Mesenchymal stem cell (in vitro differentiated cells and primary cell): Measurements from ENCODE around the gene OGA.
A peak's percentile ranks its signal among the peaks of the same experiment; 100 is the strongest.

Experiments used
- DNase-seq: peaks from one replicate; pipeline ENCODE4 v3.0.0-alpha.2; 2013
- H2AFZ ChIP-seq: one replicate; pipeline ENCODE4 v1.6.1; 2013; ENCODE audit warnings: low read depth, mild to moderate bottlenecking, control low read depth, inconsistent platforms, low read length, moderate library complexity
- H2AK5ac ChIP-seq: 2 replicates; pipeline ENCODE4 v1.6.1; 2013; ENCODE audit warnings: low read length, moderate library complexity, mild to moderate bottlenecking, inconsistent platforms; ENCODE audit not compliant: severe bottlenecking
- H2BK120ac ChIP-seq: one replicate; pipeline ENCODE4 v1.6.1; 2013; ENCODE audit warnings: low read depth, mild to moderate bottlenecking, inconsistent platforms, low read length, moderate library complexity
- H2BK12ac ChIP-seq, 2 experiments: one replicate each; pipeline ENCODE4 v1.6.1; 2013; ENCODE audit warnings: inconsistent platforms in 2 of 2, low read length in 2 of 2, mild to moderate bottlenecking in 2 of 2, moderate library complexity in 2 of 2, control low read depth in 1 of 2
- H2BK15ac ChIP-seq: one replicate; pipeline ENCODE4 v1.6.1; 2013; ENCODE audit warnings: mild to moderate bottlenecking, low read depth, inconsistent platforms; ENCODE audit not compliant: poor library complexity, severe bottlenecking
- H2BK5ac ChIP-seq: 2 replicates; pipeline ENCODE4 v1.6.1; 2013; ENCODE audit warnings: low read depth, mild to moderate bottlenecking, low read length, control low read depth, inconsistent platforms; ENCODE audit not compliant: poor library complexity, severe bottlenecking
- H3K14ac ChIP-seq, 2 experiments: one replicate each; pipeline ENCODE4 v1.6.1; 2013; ENCODE audit warnings: inconsistent platforms in 2 of 2, low read length in 2 of 2, control low read depth in 1 of 2, mild to moderate bottlenecking in 1 of 2, moderate library complexity in 1 of 2
- H3K18ac ChIP-seq, 2 experiments: one replicate each; pipeline ENCODE4 v1.6.1; 2013; ENCODE audit warnings: inconsistent platforms in 2 of 2, low read length in 2 of 2, control low read depth in 1 of 2, low read depth in 1 of 2, mild to moderate bottlenecking in 1 of 2
- H3K23ac ChIP-seq, 2 experiments: one replicate each; pipeline ENCODE4 v1.6.1; 2013; ENCODE audit warnings: inconsistent platforms in 2 of 2, low read length in 2 of 2, mild to moderate bottlenecking in 2 of 2, moderate library complexity in 2 of 2, control low read depth in 1 of 2
- H3K27ac ChIP-seq: 2 replicates; pipeline ENCODE4 v1.5.1; 2013; ENCODE audit warnings: mild to moderate bottlenecking, moderate library complexity, low read length, control low read depth, inconsistent platforms; ENCODE audit not compliant: poor library complexity, severe bottlenecking
- H3K27me3 ChIP-seq, 2 experiments: 2 replicates each; pipeline versions ENCODE4 v1.6.1 to v1.7.0; 2013; ENCODE audit warnings: low read length in 2 of 2, mild to moderate bottlenecking in 2 of 2, moderate library complexity in 2 of 2, control low read depth in 1 of 2, inconsistent platforms in 1 of 2; ENCODE audit not compliant: control insufficient read depth in 1 of 2, insufficient read depth in 1 of 2
- H3K36me3 ChIP-seq, 2 experiments: 2 replicates each; pipeline versions ENCODE4 v1.6.1 to v1.7.0; 2013; ENCODE audit warnings: low read length in 2 of 2, control low read depth in 1 of 2, inconsistent platforms in 1 of 2, low read depth in 1 of 2, mild to moderate bottlenecking in 1 of 2; ENCODE audit not compliant: insufficient read depth in 2 of 2, control insufficient read depth in 1 of 2
- H3K4ac ChIP-seq, 2 experiments: one replicate each; pipeline ENCODE4 v1.6.1; 2013; ENCODE audit warnings: inconsistent platforms in 2 of 2, low read length in 2 of 2, mild to moderate bottlenecking in 2 of 2, moderate library complexity in 2 of 2, control low read depth in 1 of 2, low read depth in 1 of 2
- H3K4me1 ChIP-seq: 2 replicates; pipeline ENCODE4 v1.6.1; 2013; ENCODE audit warnings: low read depth, low read length, control low read depth; ENCODE audit not compliant: control insufficient read depth, insufficient read depth
- H3K4me2 ChIP-seq: 2 replicates; pipeline ENCODE4 v1.6.1; 2013; ENCODE audit warnings: low read length, mild to moderate bottlenecking, inconsistent platforms; ENCODE audit not compliant: poor library complexity, severe bottlenecking
- H3K4me3 ChIP-seq, 2 experiments: 2 replicates each; pipeline versions ENCODE4 v1.5.1 to v1.7.0; 2013; ENCODE audit warnings: low read length in 2 of 2, mild to moderate bottlenecking in 2 of 2, control low read depth in 1 of 2, low read depth in 1 of 2; ENCODE audit not compliant: insufficient read depth in 1 of 2
- H3K79me1 ChIP-seq: replicated peaks from 2 replicates; pipeline ENCODE4 v1.6.1; 2013; ENCODE audit warnings: mild to moderate bottlenecking, control low read depth, low read length, inconsistent platforms; ENCODE audit not compliant: poor library complexity, severe bottlenecking
- H3K9ac ChIP-seq: 2 replicates; pipeline ENCODE4 v1.7.0; 2013; ENCODE audit warnings: mild to moderate bottlenecking, low read length, moderate library complexity
- H3K9me3 ChIP-seq: 2 replicates; pipeline ENCODE4 v1.7.0; 2013; ENCODE audit warnings: mild to moderate bottlenecking, low read length; ENCODE audit not compliant: control insufficient read depth
- H4K8ac ChIP-seq: one replicate; pipeline ENCODE4 v1.6.1; 2013; ENCODE audit warnings: inconsistent platforms, mild to moderate bottlenecking, low read length, moderate library complexity
- H4K91ac ChIP-seq: one replicate; pipeline ENCODE4 v1.6.1; 2013; ENCODE audit warnings: mild to moderate bottlenecking, low read length, inconsistent platforms
- WGBS: methylation state at CpG from one replicate; pipeline ENCODE4 v1.1.7; 2013; ENCODE audit warnings: mixed read lengths; 5-methylcytosine and 5-hydroxymethylcytosine counted together

OGA gene

DNA sequence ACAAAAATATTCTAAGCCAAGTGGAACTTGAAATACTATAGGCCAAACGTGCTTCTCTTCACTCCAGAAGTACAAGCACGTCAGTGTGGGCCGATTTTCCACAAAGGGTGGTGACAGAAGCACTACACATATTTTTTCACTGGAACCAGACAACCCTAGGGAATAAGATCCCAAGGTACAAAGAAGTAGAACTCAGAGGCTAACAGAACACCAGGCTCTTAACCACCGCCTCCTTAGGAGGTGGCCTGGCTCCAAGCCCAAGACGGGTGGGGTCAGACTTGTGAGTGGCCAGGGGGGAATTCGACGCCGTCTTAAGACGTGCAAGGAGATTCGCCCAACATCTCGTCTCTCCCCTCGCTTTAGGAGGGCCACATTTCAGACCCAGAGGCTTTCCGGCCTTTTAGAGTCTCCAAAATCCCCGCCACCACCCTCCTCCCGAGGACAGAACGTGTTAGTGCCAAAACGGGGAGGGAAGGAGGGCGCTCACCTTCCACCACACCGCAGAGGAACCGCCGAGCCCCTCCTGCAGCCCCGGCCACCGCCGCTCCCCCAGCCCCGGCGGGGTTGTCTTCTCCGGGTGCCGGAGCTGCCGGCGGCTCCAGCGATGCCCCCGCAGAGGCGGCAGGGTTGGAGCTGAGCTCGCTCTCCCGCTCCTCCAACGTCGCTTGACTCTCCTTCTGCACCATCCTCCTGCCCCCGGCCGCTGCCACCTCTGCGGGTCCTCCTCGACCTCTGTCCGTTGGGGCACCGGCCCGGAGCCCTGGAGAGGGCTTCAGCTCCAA, 716 bp downstream of the OGA start:
- Histone ChIP-seq H2BK15ac (peak overlapping the region; percentile 62), H3K36me3 (peaks cover 2 to 8% of the 10 kb centered on the region in 2 experiments), H3K4ac (peak overlapping the region; percentile 96 to 99), H2AFZ (no peak overlapping the region), H2AK5ac (peak overlapping the region; percentile 31), H3K9me3 (no peaks in the 10 kb centered on the region), H3K4me3 (peak overlapping the region; percentile 93 to 96), H4K91ac (peak overlapping the region; percentile 89), H3K18ac (peak overlapping the region; percentile 94 to 95), H3K9ac (peak overlapping the region; percentile 100), H4K8ac (peak overlapping the region; percentile 45), H2BK12ac (no peak overlapping the region), H3K4me2 (peak overlapping the region; percentile 84), H2BK5ac (peak overlapping the region; percentile 57), H3K27me3 (no peaks in the 10 kb centered on the region), H2BK120ac (peak overlapping the region; percentile 97), H3K14ac (peak overlapping the region; percentile 63 to 78), H3K27ac (peak overlapping the region; percentile 95), H3K4me1 (peaks cover 11% of the 10 kb centered on the region), H3K23ac (peak overlapping the region; percentile 1 to 46), H3K79me1 (peaks cover 9% of the 10 kb centered on the region)
- under 1% methylated on average over 43 of the region's 44 CpGs for WGBS
- DNase-seq: peak; percentile 91

DNA sequence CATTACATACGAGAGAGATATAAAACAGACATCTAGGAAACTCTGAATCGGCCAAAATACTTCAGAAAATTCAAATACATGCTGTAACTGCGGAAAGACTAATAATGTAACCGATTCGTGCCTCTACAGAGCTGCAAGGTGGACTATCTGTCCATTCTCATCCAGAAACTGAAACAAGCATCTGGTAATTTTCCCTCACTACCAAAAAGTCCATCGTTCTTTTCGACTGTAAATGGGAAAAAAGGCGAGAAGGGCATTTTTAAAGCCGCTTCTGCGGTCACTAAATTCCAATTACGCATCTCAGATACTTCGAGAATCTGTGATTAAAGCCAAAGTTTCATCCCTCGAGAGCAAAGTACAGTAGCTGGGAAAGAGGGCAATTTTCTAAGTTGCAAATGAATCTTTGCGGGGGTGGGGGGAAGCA, 1.3 kb downstream of the OGA start:
- Histone ChIP-seq H3K23ac (no peak overlapping the region), H2BK5ac (no peak overlapping the region), H3K9ac (peak overlapping the region; percentile 100), H3K27ac (peak overlapping the region; percentile 56), H3K36me3 (peaks cover 6 to 14% of the 10 kb centered on the region in 2 experiments), H3K9me3 (no peaks in the 10 kb centered on the region), H2BK12ac (no peak overlapping the region), H2AFZ (no peak overlapping the region), H2AK5ac (no peak overlapping the region), H3K14ac (peak overlapping the region in 1 of 2 experiments; percentile 63), H3K27me3 (no peaks in the 10 kb centered on the region), H2BK15ac (no peak overlapping the region), H4K91ac (no peak overlapping the region), H2BK120ac (no peak overlapping the region), H3K4me3 (peak overlapping the region; percentile 14 to 96), H3K4ac (no peak overlapping the region), H3K4me2 (peak overlapping the region; percentile 84), H3K79me1 (peaks cover 9% of the 10 kb centered on the region), H4K8ac (no peak overlapping the region), H3K18ac (no peak overlapping the region), H3K4me1 (peaks cover 13% of the 10 kb centered on the region)
- 2% methylated on average over 11 of the region's 14 CpGs for WGBS
- DNase-seq: peak; percentile 15

- H3K9me3 ChIP-seq: no peaks in the 10 kb centered on the region
- 7% methylated on average over 4 of the region's 5 CpGs for WGBS
- H3K4ac ChIP-seq: no peak overlapping the region
- H2AK5ac ChIP-seq: no peak overlapping the region
- H3K4me1 ChIP-seq: peaks cover 13% of the 10 kb centered on the region
- no peak overlapping the region for H2BK5ac ChIP-seq
- H3K9ac ChIP-seq: peak overlapping the region; percentile 100
- H3K36me3 ChIP-seq: peaks cover 7 to 20% of the 10 kb centered on the region in 2 experiments
- no peak overlapping the region for H4K8ac ChIP-seq
- no peak overlapping the region for H2BK12ac ChIP-seq
- H2BK120ac ChIP-seq: no peak overlapping the region
- H2AFZ ChIP-seq: no peak overlapping the region
- H3K4me2 ChIP-seq: peak overlapping the region; percentile 84
- no peak overlapping the region for H3K18ac ChIP-seq
- no peaks in the 10 kb centered on the region for H3K27me3 ChIP-seq
- no peak overlapping the region for H2BK15ac ChIP-seq
- H3K4me3 ChIP-seq: peak overlapping the region; percentile 64 to 96
- H3K79me1 ChIP-seq: peaks cover 9% of the 10 kb centered on the region
- H4K91ac ChIP-seq: no peak overlapping the region
- no peak overlapping the region for H3K27ac ChIP-seq
- DNase-seq: no peak
- H3K14ac ChIP-seq: no peak overlapping the region
- H3K23ac ChIP-seq: no peak overlapping the region
Observed at GRCh38 chr10:101816376-101816775, 1.9 kb downstream of the OGA start.

GRCh38 chr10:101814466-101815071, 3.7 kb downstream of the OGA start:
- H2AK5ac ChIP-seq: no peak overlapping the region
- WGBS: 77% methylated on average over 8 of the region's 8 CpGs

More at GRCh38 chr10:101814466-101815071, 3.7 kb downstream of the OGA start:
- Histone ChIP-seq H3K9ac (peak overlapping the region; percentile 100), H3K36me3 (peaks cover 15 to 36% of the 10 kb centered on the region in 2 experiments), H3K4me3 (peak overlapping the region in 1 of 2 experiments; percentile 96), H3K18ac (no peak overlapping the region), H3K9me3 (no peaks in the 10 kb centered on the region), H3K27ac (no peak overlapping the region), H3K14ac (no peak overlapping the region), H2BK12ac (no peak overlapping the region), H2BK120ac (no peak overlapping the region), H2AFZ (no peak overlapping the region), H2BK15ac (no peak overlapping the region), H3K23ac (no peak overlapping the region), H4K91ac (no peak overlapping the region), H3K4ac (no peak overlapping the region), H3K79me1 (peaks cover 4% of the 10 kb centered on the region), H4K8ac (no peak overlapping the region), H3K4me2 (peak overlapping the region; percentile 44), H2BK5ac (no peak overlapping the region), H3K4me1 (peaks cover 12% of the 10 kb centered on the region), H3K27me3 (no peaks in the 10 kb centered on the region)
- peak; percentile 26 for DNase-seq
